DMS79 (cell line): ENCODE results near the gene SP3.
A peak's percentile ranks its signal among the peaks of the same experiment; 100 is the strongest.

ENCODE experiments used
- DNase-seq: peaks from one replicate; lab custom pipeline; 2025; lab: John Stamatoyannopoulos, UW

The SP3 gene

GRCh38 chr2:173965372-173966025, at the start of gene SP3:
Gene SP3 (minus strand): TSS chr2:173965373. CDS start chr2:173965171, 202 bp downstream.
- peak; percentile 95 for DNase-seq

GRCh38 chr2:174014699-174015070, 49.5 kb upstream of the SP3 start:
- no peak for DNase-seq

GRCh38 chr2:174014011-174014698, 49.0 kb upstream of the SP3 start:
- no peak for DNase-seq

GRCh38 chr2:174013315-174013751, 48.2 kb upstream of the SP3 start:
- no peak for DNase-seq

GRCh38 chr2:174012347-174013314, 47.5 kb upstream of the SP3 start:
- DNase-seq = no peak

- DNase-seq = no peak
Observed at GRCh38 chr2:174011796-174012195, 46.6 kb upstream of the SP3 start.

GRCh38 chr2:174011173-174011572, 46.0 kb upstream of the SP3 start:
- no peak for DNase-seq

- DNase-seq = no peak
Observed at GRCh38 chr2:174009488-174010223, 44.5 kb upstream of the SP3 start.

GRCh38 chr2:174008720-174009119, 43.5 kb upstream of the SP3 start:
- DNase-seq = no peak

- peak; percentile 63 for DNase-seq
Observed at GRCh38 chr2:174007010-174007409, 41.8 kb upstream of the SP3 start.

GRCh38 chr2:174005801-174006419, 40.7 kb upstream of the SP3 start:
- no peak for DNase-seq

- DNase-seq = no peak
Observed at GRCh38 chr2:174004905-174005605, 39.9 kb upstream of the SP3 start.

GRCh38 chr2:174003720-174004695, 38.8 kb upstream of the SP3 start:
- DNase-seq = no peak

GRCh38 chr2:174002679-174003078, 37.5 kb upstream of the SP3 start:
- DNase-seq = no peak

GRCh38 chr2:174001107-174001506, 35.9 kb upstream of the SP3 start:
- DNase-seq = no peak

- no peak for DNase-seq
Observed at GRCh38 chr2:173999724-174000123, 34.6 kb upstream of the SP3 start.

- no peak for DNase-seq
Observed at GRCh38 chr2:173999272-173999671, 34.1 kb upstream of the SP3 start.

- no peak for DNase-seq
Observed at GRCh38 chr2:173998386-173998785, 33.2 kb upstream of the SP3 start.

- no peak for DNase-seq
Observed at GRCh38 chr2:173997753-173998152, 32.6 kb upstream of the SP3 start.

- no peak for DNase-seq
Observed at GRCh38 chr2:173997269-173997668, 32.1 kb upstream of the SP3 start.
